ENCODE data around the gene MAGI2.

MAGI2 gene

DNA sequence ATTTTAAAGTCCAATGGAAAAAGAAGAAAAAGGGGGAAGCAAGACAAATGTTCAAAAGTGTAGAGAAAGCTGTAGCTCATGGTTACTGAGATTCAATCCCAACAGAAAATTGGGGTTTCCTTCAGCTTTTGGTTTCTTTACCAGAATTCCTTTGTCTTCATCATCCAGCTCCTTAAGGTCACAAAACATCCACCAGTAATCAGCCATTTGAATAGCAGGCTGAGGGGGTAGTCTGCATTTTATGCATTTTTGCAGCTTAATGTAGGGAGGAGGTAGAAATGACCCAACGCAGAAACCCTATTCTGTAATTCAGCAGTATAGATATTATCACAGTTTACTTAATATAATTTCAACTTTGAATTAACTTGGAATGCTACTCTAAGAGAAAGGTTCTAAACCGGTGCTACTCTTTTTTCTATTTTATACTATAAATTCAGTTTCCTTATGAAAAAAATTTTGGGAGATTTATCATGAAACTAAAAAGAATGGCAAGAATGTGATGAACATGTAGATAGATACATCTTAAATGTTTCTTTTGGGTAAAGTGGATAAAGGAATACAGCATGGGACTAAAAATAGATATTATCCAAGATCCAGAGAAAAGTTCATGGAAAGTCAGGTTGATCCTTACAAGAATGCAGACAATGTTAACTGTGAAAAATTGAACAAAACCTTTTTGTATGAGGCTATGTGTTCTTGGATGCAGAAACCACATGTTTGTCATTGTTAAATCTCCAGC is 1058.0 kb downstream of the MAGI2 start:
- DNase-seq: no peak

DNA sequence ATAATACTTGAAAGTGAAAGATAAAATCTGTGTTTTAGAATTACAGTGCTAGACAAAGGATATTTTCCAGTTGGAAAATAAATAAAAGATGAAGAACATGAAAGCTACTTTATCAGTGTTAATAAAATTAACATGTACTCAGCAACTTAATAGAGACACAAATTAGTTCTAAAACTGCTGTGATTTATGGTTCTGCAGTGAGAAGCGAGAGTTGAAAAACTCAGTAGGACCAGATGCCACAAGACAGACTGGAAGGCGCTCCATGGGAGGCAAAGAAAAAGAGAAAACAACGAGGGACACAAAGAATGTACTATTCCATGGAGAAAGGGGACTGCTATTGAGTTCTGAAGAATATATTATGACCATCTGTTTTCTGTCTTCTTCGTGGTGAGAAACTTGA is 1064.4 kb downstream of the MAGI2 start:
- no peak for DNase-seq

DNA sequence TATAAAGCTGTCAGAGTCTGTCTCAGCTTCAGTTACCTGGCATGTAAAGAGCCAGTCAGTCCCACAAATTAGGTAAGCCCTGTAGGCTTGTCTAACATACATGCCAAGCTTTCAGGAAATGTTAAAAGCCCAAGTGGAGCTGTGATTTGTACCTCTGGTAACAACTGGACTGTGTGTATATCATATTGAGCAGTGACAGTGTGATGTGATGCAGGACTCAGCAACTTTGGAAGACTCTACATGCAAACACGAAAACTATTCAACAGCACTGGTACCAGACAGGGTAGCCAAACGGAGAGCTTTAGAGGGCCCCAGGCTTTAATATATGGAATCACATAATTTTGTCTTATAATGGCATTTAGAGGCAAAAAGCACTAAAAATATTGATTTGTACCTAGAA is 1066.9 kb downstream of the MAGI2 start:
- DNase-seq: no peak

DNA sequence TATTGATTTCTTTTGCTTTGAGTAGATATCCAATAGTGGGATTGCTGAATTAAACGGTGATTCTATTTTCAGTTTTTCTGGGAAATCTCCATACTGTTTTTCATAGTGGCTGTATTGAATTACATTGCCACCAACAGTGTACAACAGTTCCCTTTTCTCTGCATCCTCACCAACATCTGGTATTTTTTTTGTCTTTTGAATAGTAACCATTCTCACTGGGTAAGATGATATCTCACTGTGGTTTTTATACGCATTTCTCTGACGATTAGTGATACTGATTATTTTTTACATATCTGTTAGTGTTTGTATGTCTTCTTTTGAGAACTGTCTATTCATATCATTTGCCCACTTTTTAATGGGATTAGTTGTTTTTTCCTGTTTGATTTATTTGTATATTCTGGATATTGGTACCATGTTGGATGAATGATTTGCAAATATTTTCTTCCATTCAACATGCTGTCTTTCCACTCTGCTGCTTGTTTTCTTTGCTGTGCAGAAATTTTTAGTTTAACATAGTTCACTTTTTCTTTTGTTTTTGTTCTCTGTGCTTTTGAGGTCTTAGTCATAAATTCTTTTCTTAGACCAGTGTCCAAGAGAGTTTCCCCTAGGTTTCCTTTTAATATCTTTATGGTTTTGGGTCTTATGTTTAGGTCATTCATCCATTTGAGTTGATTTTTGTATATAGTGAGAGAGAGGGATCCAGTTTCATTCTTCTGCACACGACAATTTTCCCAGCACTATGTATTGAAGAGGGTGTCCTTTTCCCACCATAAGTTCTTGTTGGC is 1070.2 kb downstream of the MAGI2 start:
- DNase-seq: no peak

DNA sequence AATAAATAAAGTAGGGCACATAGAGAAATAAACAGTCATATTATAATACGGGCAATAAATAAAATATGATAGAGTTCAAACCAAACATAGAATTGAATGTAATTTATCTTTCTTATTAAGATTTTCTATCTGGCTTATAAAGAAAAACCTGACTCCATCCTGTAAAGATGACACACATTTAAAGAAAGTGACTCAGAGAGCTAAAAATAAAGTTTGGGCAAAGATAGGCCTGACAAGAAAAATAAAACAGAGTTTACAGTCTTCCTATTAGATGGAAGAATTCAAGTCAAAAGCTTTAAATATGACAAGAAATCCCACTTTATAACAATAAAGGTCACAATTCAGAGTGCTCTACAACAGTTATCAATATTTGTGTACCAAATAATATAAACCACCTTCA is 1074.3 kb downstream of the MAGI2 start:
- DNase-seq: no peak

DNA sequence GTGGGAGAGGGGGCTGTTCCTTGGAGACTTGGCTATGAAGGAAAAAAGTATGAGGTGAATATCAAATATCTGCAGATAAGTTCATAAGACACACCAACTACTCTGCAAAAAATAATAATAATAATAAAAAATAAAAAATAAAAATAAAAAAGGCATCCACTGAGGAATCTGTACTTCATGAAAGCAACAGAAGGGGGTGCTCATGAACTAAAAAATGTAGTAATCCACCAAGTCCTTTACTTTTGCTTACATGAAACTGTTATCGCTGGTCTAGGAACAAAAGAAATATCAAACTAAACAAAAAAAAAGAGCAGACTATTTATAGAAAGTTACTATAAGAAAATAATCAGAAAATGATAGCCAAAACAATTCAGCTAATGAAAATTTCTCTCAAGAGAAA is 1075.9 kb downstream of the MAGI2 start:
- DNase-seq: no peak

DNA sequence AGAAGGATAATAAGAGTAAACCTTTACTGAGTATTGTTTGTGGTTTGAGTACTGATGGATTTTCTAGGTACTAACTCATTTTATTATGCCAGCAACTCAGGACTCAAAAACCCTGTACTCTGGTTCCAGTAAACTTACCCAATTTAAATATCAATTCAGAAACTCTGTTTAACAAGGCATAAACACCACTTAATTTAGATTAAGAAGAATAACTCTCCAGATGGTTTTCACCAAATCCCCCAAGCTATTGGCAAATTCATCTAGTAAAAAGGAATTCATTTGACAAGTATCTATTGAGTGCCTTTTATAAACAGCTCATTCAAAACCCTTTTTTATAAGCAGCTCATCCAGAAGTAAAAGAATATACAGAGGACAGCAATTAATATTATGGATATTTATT is 1082.5 kb downstream of the MAGI2 start:
- no peak for DNase-seq

DNA sequence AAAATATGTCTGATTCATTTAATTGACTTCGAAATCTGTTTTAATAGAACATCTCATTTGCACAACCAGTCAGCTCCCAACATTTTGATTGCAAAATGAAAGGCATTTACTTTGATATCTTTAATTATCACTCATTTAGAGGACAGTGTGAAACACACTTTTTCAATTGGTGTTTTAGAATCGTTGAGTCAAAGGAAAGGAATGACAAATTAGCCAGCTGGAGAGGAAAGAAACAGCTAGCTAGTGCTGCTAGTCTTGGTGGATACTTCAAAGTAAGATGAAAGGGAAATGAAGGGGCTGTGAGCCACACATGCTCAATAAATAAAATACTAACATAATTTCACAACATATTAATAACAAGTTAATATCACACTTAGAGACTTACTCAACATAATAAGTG is 1084.7 kb downstream of the MAGI2 start:
- DNase-seq: no peak

DNA sequence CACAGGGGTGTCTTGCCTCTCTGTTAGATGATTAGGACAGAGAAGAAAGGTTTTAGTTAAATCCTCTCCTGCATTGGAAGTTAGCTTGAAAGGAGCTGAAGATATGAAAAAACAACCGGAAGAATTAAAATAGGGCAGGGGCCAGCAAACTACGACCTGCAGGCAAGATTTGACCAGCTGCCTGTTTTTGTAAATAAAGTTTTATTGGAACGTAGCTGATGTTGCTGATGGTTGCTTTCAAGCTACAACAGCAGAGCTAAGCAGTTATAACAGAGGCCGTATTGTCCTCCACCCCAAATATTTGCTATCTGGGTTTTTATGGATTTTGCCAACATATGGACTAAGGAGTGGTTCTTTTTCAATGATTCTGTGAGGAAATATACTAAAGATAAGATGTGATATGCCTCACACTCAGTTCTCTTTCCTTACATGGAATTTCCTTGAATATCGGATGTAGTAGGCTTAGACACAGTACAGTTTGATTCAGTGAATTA is 1086.1 kb downstream of the MAGI2 start:
- DNase-seq: no peak

DNA sequence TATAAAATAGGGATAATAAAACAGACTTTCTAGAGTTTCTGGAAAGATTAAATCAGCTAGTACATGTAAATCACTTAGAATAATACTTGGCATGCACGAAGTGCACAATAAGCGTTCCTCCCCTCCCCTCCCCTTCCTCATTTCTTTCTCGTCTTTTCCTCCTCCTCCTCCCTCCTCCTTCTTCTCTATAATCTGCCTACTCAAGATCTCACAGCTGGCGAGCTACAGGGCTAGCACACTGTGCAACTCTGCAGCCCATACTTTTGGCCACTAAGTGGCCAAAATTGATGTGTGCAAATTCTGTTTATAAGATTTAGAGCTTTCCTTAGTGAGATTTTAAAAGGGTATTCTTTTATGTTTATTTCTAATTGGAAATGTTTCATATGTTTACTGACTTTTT is 1089.6 kb downstream of the MAGI2 start:
- no peak for DNase-seq

DNA sequence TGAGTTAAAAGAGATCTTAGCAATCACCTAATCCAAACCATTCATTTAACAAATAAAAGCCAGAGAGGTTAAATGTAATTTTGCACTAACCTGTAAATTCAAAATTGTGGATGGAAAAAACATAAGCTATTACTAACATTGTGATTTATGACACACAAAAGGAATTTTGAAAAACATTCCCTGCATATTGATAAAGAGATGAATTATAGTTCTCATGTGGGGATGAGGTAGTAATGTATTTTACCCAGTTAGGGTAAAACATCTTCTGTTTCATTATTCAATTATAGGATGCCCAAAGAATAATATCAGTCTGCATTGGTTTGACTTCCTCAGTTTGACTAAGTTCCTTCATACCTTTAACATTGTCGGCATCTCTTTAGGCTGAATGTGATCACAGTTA is 1093.6 kb downstream of the MAGI2 start:
- no peak for DNase-seq

DNA sequence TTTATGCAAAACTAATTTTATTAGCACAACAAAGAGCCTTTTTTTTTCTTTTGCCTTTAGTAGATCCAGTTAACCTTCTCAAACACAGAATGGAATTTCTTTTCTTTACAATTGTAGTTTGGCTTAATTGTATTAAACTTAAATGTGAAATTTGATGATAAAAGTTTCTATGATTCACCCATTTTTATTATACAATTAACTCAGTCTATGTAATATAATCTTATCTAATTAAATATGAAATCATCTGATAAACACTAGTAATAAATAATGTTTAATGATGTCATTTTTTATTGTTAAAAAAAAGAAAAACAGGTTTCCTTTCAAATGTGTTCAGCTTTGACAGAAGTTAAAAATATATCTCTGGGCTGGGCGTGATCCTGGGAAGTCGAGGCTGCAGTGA is 1095.8 kb downstream of the MAGI2 start:
- no peak for DNase-seq

DNA sequence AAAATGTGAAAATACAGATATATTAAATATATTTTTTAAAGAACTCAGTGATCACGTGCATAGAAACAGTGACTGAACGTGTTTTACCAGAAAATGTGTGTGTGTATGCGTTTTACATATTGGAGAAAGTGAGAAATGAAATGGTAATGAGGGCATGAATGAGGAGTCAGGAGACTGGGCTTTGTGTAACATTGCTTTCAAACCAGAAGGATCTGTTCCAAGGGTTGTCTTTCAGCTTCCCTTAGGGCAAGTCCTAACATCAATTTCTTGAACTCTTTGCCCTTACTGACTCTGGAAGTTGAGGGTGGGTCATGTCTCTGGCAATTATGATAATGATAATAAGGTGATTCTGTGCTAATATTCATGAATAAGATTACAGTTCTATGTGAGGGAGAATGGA is 1097.6 kb downstream of the MAGI2 start:
- no peak for DNase-seq

DNA sequence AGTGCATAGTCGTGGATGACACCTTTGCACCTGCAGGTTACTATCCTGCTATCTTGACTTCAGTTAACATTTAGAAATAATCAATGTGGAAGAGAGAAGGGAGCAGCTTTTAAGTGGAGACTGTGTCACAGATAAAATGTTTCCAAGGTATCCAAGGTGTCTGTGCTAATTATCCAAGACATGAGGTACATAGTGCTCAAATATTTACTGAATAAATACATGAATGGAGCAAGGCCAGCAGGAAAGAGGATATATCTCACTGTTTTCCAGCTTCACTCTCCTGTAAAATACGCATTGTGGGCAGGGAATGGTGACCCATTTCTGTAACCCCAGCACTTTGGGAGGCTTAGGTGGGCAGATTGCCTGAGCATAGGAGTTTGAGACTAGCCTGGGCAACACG is 1102.5 kb downstream of the MAGI2 start:
- DNase-seq: no peak

DNA sequence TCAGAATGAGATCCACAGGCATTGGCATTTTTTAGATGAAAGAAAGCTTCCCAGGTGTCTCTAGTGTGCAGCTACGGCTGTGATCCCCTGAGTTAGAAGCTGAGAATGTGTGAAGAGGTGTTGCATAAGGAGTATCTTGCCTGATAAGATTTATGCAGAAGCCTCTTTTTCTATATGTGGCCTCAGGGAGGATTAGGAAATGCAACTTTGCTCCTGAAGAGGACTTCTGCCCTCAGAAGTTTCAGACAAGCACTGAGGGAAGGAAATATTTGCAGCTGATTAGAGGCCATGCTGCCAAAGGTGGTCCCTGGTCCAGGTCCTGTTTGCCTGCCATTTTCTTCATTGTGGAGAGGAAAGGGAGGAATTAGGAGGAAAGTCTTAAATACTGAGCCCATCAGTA is 1103.1 kb downstream of the MAGI2 start:
- no peak for DNase-seq

DNA sequence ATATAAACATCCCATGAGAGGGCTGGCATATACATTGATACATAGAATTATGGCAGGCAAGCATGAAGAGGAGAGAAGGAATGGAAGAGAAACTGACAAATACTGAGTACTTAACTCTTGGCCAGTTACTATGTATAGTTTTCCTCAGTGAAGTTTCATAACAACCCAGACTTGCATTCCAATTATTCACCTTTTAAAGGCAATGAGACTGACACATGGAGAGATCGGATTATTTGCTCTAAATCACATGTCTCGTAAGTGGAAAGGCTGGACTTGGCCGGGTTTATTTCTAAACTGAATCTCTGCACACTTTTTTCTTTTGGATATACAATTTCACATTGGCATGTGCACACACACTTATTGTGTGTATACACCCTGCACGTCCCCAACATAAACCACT is 1106.6 kb downstream of the MAGI2 start:
- DNase-seq: no peak

DNA sequence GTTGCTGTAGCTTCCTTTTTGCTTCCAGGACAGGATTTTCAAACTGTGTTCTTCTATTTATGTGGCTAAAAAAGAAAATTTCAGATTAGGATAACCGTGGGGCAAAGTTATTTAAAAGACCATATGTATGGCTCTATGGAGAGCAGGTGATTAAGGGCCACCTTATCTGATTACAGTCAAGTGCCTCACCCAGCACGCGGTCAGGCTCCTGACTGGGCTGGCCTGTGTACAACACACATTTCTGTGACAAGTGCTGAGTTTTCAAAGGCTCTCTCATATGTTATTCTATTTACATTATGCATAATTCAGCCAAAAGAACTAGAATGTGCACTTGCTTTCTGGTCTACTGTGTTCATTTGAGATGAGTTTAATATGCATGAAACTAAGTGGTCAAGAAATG is 1107.5 kb downstream of the MAGI2 start:
- no peak for DNase-seq

DNA sequence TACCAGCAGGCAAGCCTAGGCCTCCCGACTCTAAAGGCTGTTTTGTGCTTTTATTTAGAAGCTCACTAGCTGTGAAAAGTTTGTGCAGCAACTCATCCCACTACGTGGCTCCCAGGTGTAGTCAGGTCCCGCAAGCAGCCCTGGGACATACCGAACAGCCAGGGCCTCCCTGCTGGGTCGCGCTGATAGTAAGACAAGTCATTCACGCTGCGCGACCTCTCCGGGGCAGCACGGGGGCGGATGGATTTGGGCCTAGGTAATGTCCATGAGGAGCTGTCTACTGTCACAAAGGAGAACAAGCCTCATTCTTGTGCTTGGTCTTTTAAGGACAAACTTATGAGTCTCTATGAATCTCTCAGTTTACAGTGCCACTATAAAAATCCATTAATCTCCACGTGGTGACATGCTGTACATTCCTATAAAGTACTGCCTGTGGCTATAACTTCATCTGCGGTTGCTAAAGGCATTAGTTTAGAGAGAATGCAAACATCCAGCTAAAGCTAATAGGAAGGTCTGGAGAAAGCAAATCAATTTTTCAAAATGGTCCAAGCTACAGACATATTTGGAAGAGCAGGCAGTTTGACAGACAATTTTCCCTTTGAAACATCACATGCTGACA is 1108.1 kb downstream of the MAGI2 start:
- DNase-seq: no peak

DNA sequence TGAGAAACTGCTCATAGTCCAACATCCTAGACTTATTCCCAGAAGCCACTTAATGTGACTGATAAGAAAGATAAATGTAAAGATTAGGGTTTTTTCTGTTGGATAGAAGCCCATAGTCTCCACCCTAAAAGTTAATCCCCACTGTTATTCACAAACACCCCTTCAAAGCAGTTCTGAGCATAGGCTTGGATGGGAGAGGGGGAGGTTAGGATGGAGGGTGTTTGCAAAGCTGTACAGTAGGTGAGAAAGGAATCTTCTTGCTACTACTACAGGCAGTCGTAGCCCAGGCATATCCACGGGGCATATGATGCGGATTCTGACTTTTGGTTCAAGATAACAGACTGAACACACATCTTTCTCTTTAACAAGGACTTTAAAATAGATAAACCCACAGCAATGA is 1119.0 kb downstream of the MAGI2 start:
- no peak for DNase-seq

DNA sequence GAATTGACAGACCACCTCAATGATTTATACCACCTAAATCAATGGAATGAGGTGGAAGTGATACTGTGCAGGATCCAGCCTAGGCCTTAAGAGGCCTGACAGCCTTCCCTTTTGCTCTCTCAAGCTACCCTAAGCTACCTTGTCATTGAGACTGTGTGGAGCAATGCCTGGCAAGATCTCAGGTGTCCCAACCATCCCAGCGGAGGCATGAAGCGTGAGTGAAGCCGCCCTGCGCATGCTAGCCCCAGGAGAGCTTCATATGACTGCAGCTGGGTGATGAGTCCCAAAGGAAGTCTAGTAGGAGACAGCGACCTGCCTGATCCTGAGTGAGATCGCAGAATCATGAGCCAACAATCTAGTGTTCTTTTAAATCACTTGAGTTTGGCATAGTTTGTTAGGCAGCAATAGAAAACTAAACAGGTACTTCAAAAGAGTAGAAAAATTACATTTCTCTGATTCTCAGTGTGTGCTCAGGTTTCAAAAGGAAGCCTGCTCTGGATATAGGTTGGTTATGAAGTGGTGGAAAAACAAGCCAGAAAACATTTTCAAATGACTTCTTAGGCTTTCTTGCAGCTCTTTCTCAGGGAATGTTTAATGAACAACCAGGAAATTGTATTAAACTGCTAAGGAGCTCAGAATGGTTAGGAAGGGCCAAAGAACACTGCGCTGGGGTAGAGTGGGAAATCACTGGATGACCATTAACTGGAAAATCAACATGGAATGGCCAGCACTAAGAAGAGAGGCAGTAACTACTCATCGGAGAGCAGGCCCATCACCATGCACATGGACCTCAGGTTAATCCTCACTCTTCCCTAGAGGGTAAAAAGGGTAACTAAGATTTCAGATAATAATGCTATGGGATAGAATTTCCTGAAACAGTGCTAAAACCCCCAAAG is 1119.7 kb downstream of the MAGI2 start:
- no peak for DNase-seq

DNA sequence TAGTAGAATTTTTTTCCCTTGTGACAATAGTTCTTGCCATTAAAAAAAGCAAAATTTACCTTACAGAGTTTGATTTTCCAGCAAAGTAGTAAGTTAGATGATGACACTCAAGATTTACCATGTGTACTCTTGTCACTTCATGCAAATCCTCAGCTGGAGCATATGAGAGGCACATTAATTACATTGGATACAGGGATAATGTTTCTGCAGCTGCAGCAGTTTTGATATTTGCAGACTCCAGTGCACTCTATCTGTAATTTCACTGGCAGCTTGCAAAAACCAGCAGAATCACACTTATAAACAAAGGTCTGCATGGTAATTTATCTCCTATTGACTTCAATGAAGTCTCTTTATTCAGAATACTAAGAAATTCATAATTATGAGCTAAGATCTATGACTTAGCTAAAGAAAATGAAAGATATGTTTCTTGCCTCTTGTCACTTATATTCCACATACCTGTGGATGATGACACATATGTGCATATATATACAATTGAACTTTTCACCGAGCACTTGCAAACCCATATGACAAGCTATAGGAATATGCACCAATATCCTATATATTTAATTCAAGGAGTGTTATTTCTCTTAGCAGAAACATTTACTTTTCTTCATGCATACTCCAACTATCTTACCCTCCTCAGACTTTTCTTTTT is 1124.3 kb downstream of the MAGI2 start:
- DNase-seq: no peak

DNA sequence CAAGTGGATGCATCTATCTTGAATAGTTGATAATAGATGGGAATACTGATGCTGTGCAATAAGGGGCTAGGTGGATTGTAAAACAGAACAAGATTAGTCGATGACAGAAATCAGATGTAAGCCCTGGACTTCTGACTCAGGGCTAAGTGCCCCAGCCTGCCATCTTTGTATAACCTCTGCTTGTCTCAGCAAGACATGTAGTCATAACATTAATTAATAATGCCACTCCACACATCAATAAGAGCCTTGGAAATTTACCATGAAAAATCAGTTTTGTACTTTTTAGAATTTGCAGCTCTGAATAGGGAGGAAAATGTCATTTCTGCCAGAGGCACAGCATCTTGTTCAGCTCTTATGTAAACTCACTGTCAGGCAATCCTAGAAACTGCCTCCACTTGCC is 1125.7 kb downstream of the MAGI2 start:
- DNase-seq: no peak
